Fibroblast of the aortic adventitia (primary cell): Measurements from ENCODE around the gene CHRND. TPM values are rescaled to one million over a fixed set of nuclear protein-coding genes. Genes with fewer than 3 reads are reported as not detected.
"Not testable (repeated sequence)": the region's sequence is repeated elsewhere in the genome, so short reads cannot be mapped to it uniquely, and the experiment has no call there.

Experiments used
- DNase-seq: peaks from one replicate; pipeline ENCODE4 v3.0.0-alpha.2; 2010; ENCODE audit warnings: low read depth
- H3K4me3 ChIP-seq: 2 replicates; pipeline ENCODE4 v1.5.1; 2011; ENCODE audit warnings: low read depth, mild to moderate bottlenecking, control low read depth, low read length, moderate library complexity
- CTCF ChIP-seq: IDR thresholded peaks from 2 replicates; pipeline ENCODE4 v1.5.1; 2011; ENCODE audit warnings: mild to moderate bottlenecking, low read length, control low read depth, inconsistent platforms; ENCODE audit not compliant: insufficient read depth
- total RNA-seq: library from RNA; depleted of rRNA; stranded (reverse); fragments of >200 nt; gene quantifications from 2 replicates; pipeline ENCODE4 v1.2.3, GENCODE V29; 2012; ENCODE audit warnings: low replicate concordance

CHRND gene
- total RNA-seq, 1 donor = not detected

- no peak for DNase-seq
- H3K4me3 ChIP-seq = no peak overlapping the region
- no peak for TF ChIP-seq CTCF
Measured at GRCh38 chr2:232526372-232526941, 497 bp downstream of the CHRND start.

- no peak overlapping the region for H3K4me3 ChIP-seq
- DNase-seq = no peak
- no peak for TF ChIP-seq CTCF
Measured at GRCh38 chr2:232527905-232528470, 2.0 kb downstream of the CHRND start.

- no peak overlapping the region for H3K4me3 ChIP-seq
- no peak for DNase-seq
- no peak for TF ChIP-seq CTCF
Measured at GRCh38 chr2:232528746-232529460, 2.9 kb downstream of the CHRND start.

- no peak overlapping the region for H3K4me3 ChIP-seq
- no peak for TF ChIP-seq CTCF
- DNase-seq = no peak
Measured at GRCh38 chr2:232529806-232530547, 4.0 kb downstream of the CHRND start.

- no peak overlapping the region for H3K4me3 ChIP-seq
- TF ChIP-seq CTCF = no peak
- no peak for DNase-seq
Measured at GRCh38 chr2:232530626-232531260, 4.8 kb downstream of the CHRND start.

GRCh38 chr2:232532419-232532818 is 6.5 kb downstream of the CHRND start:
- TF ChIP-seq CTCF = no peak
- H3K4me3 ChIP-seq = no peak overlapping the region
- no peak for DNase-seq

- not testable (repeated sequence) for DNase-seq, H3K4me3 ChIP-seq
Measured at GRCh38 chr2:232532821-232533220, 6.9 kb downstream of the CHRND start.
